Gastrocnemius medialis (tissue), 4 donors: ENCODE measurements around the gene MAGEA6.
"Not testable (repeated sequence)": the region's sequence is repeated elsewhere in the genome, so short reads cannot be mapped to it uniquely, and the experiment has no call there.

Source experiments
- POLR2A ChIP-seq, 2 donors: fragments of 450-650 bp; IDR thresholded peaks; one replicate each; pipeline ENCODE4 v1.6.1; 2017; ENCODE audit warnings: antibody characterized with exemption in 2 of 2, mild to moderate bottlenecking in 2 of 2, moderate library complexity in 2 of 2
- TF ChIP-seq, protein P1 (sequence below), 5 experiments: fragments of 450-650 bp in 3 of 5; fragments of 200-600 bp in 2 of 5; sonication (generic) in 2 of 5; IDR thresholded peaks in 4 of 5; conservative IDR thresholded peaks in 1 of 5; 1 replicate in 4 of 5; 2 replicates in 1 of 5; pipeline ENCODE4 v1.5.1; 2016 to 2019; ENCODE audit warnings: antibody characterized with exemption in 5 of 5, mild to moderate bottlenecking in 3 of 5, moderate library complexity in 3 of 5

- TF ChIP-seq, protein P1, sequence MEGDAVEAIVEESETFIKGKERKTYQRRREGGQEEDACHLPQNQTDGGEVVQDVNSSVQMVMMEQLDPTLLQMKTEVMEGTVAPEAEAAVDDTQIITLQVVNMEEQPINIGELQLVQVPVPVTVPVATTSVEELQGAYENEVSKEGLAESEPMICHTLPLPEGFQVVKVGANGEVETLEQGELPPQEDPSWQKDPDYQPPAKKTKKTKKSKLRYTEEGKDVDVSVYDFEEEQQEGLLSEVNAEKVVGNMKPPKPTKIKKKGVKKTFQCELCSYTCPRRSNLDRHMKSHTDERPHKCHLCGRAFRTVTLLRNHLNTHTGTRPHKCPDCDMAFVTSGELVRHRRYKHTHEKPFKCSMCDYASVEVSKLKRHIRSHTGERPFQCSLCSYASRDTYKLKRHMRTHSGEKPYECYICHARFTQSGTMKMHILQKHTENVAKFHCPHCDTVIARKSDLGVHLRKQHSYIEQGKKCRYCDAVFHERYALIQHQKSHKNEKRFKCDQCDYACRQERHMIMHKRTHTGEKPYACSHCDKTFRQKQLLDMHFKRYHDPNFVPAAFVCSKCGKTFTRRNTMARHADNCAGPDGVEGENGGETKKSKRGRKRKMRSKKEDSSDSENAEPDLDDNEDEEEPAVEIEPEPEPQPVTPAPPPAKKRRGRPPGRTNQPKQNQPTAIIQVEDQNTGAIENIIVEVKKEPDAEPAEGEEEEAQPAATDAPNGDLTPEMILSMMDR (IDR thresholded peaks at IDR 0.05 in 4 of 5, conservative IDR thresholded peaks at IDR 0.05 in 1 of 5): not testable (repeated sequence)
- TF ChIP-seq POLR2A (IDR thresholded peaks at IDR 0.05): not testable (repeated sequence)
Measured at GRCh38 chrX:152787062-152787461, 17.6 kb upstream of the MAGEA6 start.
